Endodermal cell (in vitro differentiated cells): Measurements from ENCODE around the gene PLPP3. TPM values are rescaled to one million over a fixed set of nuclear protein-coding genes. Genes with fewer than 3 reads are reported as not detected.

Experiments used
- DNase-seq: peaks from one replicate; pipeline ENCODE4 v3.0.0-alpha.2; 2017
- H3K27ac ChIP-seq: 2 replicates; pipeline ENCODE4 v1.5.1; 2013; ENCODE audit warnings: mild to moderate bottlenecking, low read depth, low read length, moderate library complexity
- H3K27me3 ChIP-seq: 2 replicates; pipeline ENCODE4 v1.6.1; 2013; ENCODE audit warnings: mild to moderate bottlenecking, low read length, moderate library complexity; ENCODE audit not compliant: insufficient read depth, control insufficient read depth, poor library complexity, severe bottlenecking
- H3K36me3 ChIP-seq: 2 replicates; pipeline ENCODE4 v1.7.0; 2013; ENCODE audit warnings: mild to moderate bottlenecking, low read length, moderate library complexity; ENCODE audit not compliant: control insufficient read depth, insufficient read depth
- H3K4me1 ChIP-seq: one replicate; pipeline ENCODE4 v1.7.0; 2013; ENCODE audit warnings: low read length; ENCODE audit not compliant: control insufficient read depth, insufficient read depth
- H3K4me3 ChIP-seq: 2 replicates; pipeline ENCODE4 v1.5.1; 2013; ENCODE audit warnings: mild to moderate bottlenecking, low read length, moderate library complexity
- H3K9ac ChIP-seq: 2 replicates; pipeline ENCODE4 v1.6.1; 2013; ENCODE audit warnings: mild to moderate bottlenecking, low read length, moderate library complexity; ENCODE audit not compliant: poor library complexity, severe bottlenecking; ENCODE audit errors: extremely low read depth
- H3K9me3 ChIP-seq: 2 replicates; pipeline ENCODE4 v1.6.1; 2013; ENCODE audit warnings: mild to moderate bottlenecking, low read length, moderate library complexity; ENCODE audit not compliant: control insufficient read depth
- H3K27ac Mint-ChIP-seq: 2 replicates; pipeline ENCODE4 v1.8.0; 2020; ENCODE audit warnings: mixed read lengths
- H3K27me3 Mint-ChIP-seq: 2 replicates; pipeline ENCODE4 v1.8.0; 2021; ENCODE audit warnings: mild to moderate bottlenecking, mixed read lengths; ENCODE audit not compliant: insufficient read depth
- H3K36me3 Mint-ChIP-seq: 2 replicates; pipeline ENCODE4 v1.8.0; 2020; ENCODE audit warnings: low read depth, mixed read lengths
- H3K4me1 Mint-ChIP-seq: 2 replicates; pipeline ENCODE4 v1.8.0; 2020; ENCODE audit warnings: mixed read lengths
- H3K4me3 Mint-ChIP-seq: 2 replicates; pipeline ENCODE4 v1.8.0; 2020; ENCODE audit warnings: mild to moderate bottlenecking, moderate library complexity, mixed read lengths
- H3K9me3 Mint-ChIP-seq: 2 replicates; pipeline ENCODE4 v1.8.0; 2020; ENCODE audit warnings: mild to moderate bottlenecking, mixed read lengths
- CTCF ChIP-seq: fragments of 200-600 bp; sonication (generic); conservative IDR thresholded peaks from 2 replicates; pipeline ENCODE4 v1.5.0; 2021; ENCODE audit warnings: antibody characterized with exemption, mild to moderate bottlenecking
- WGBS, 2 experiments: methylation state at CpG; one replicate each; pipeline versions ENCODE4 v1.1.5 to v1.1.7; 2013; ENCODE audit warnings: missing lambda C conversion rate in 2 of 2, mixed read lengths in 1 of 2; ENCODE audit not compliant: insufficient coverage in 1 of 2, insufficient read length in 1 of 2; 5-methylcytosine and 5-hydroxymethylcytosine counted together
- total RNA-seq, 2 donors: library from RNA; stranded (reverse); fragmentation: NEBNext Ultra II Directional in 1 of 2; extraction: Animal tissue kit (Norgen Biotek cat#: 25700) in 1 of 2; gene quantifications; 2 replicates in 1 of 2; 3 replicates in 1 of 2; pipeline ENCODE4 v1.2.1, GENCODE V29; 2021

PLPP3 gene
- total RNA-seq, 2 donors from 2014 or later = 39.2 to 55.2 TPM

- peaks cover 25% of the 10 kb centered on the region for H3K36me3 ChIP-seq
- Mint-ChIP-seq H3K9me3 (no peaks in the 10 kb centered on the region), H3K27ac (no peak overlapping the region), H3K4me3 (no peak overlapping the region), H3K27me3 (no peaks in the 10 kb centered on the region), H3K4me1 (peaks cover 74% of the 10 kb centered on the region), H3K36me3 (peaks cover 61% of the 10 kb centered on the region)
- TF ChIP-seq CTCF = no peak
- WGBS, 2 experiments = 90 to 94% methylated on average over 11 to 12 of the region's 12 CpGs
- DNase-seq = no peak
- no peaks in the 10 kb centered on the region for H3K9me3 ChIP-seq
- peaks cover 36% of the 10 kb centered on the region for H3K4me1 ChIP-seq
- no peaks in the 10 kb centered on the region for H3K27me3 ChIP-seq
- no peak overlapping the region for H3K9ac ChIP-seq
- H3K4me3 ChIP-seq = no peak overlapping the region
- no peak overlapping the region for H3K27ac ChIP-seq
Measured at GRCh38 chr1:56496821-56497772, 82.3 kb downstream of the PLPP3 start.

DNA sequence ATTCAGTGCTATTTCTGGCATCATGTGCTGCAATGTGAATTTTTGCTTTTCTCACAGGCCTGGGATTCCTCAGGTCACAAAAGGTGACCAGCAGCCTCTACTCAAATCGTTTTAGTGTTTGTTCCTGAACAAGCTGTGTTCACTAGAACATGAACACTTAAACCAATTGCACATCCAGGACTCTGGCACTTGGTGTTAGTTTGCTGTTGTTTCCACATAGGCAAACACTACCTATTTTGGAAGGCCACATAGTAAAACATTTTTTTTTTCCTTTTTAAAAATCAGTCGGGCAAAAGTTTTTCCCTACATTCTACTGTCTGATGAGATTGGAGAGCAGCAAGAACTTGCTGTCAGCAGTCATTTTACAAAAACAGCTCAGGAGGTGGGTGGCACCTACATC, 83.2 kb downstream of the PLPP3 start:
- no peak overlapping the region for H3K4me3 Mint-ChIP-seq
- Histone ChIP-seq H3K27ac (no peak overlapping the region), H3K9me3 (no peaks in the 10 kb centered on the region), H3K27me3 (no peaks in the 10 kb centered on the region), H3K4me3 (no peak overlapping the region), H3K9ac (no peak overlapping the region), H3K4me1 (peaks cover 36% of the 10 kb centered on the region), H3K36me3 (peaks cover 22% of the 10 kb centered on the region)
- peaks cover 76% of the 10 kb centered on the region for H3K4me1 Mint-ChIP-seq
- H3K9me3 Mint-ChIP-seq = no peaks in the 10 kb centered on the region
- no peak for TF ChIP-seq CTCF
- DNase-seq = no peak
- H3K27me3 Mint-ChIP-seq = no peaks in the 10 kb centered on the region
- no peak overlapping the region for H3K27ac Mint-ChIP-seq
- H3K36me3 Mint-ChIP-seq = peaks cover 59% of the 10 kb centered on the region
- WGBS, 2 experiments = 81 to 82% methylated on average over 2 of the region's 2 CpGs

- peak overlapping the region; percentile 5 for H3K27ac Mint-ChIP-seq
- no peaks in the 10 kb centered on the region for H3K27me3 ChIP-seq
- WGBS, 2 experiments = 89 to 94% methylated on average over 9 to 10 of the region's 10 CpGs
- no peak overlapping the region for H3K9ac ChIP-seq
- no peak for DNase-seq
- no peaks in the 10 kb centered on the region for H3K9me3 Mint-ChIP-seq
- no peaks in the 10 kb centered on the region for H3K27me3 Mint-ChIP-seq
- no peak overlapping the region for H3K27ac ChIP-seq
- H3K4me1 Mint-ChIP-seq = peaks cover 78% of the 10 kb centered on the region
- no peak for TF ChIP-seq CTCF
- no peak overlapping the region for H3K4me3 Mint-ChIP-seq
- H3K4me1 ChIP-seq = peaks cover 36% of the 10 kb centered on the region
- H3K9me3 ChIP-seq = no peaks in the 10 kb centered on the region
- H3K4me3 ChIP-seq = no peak overlapping the region
- H3K36me3 Mint-ChIP-seq = peaks cover 54% of the 10 kb centered on the region
- H3K36me3 ChIP-seq = peaks cover 21% of the 10 kb centered on the region
Measured at GRCh38 chr1:56495538-56495937, 83.8 kb downstream of the PLPP3 start.
